SU-DHL-6 (cell line): ENCODE measurements around the gene OR6S1.
A peak's percentile ranks its signal among the peaks of the same experiment; 100 is the strongest.

Source experiments
- H2AFZ ChIP-seq: fragments of 200-600 bp; sonication (generic); 2 replicates; pipeline ENCODE4 v1.6.1; 2014; ENCODE audit warnings: low read depth, mild to moderate bottlenecking, moderate library complexity, mixed read lengths, antibody characterized with exemption, low read length; ENCODE audit not compliant: severe bottlenecking
- H3F3A ChIP-seq: fragments of 200-600 bp; shearing (Covaris generic); 2 replicates; pipeline ENCODE4 v1.6.0; 2016; ENCODE audit warnings: antibody characterized with exemption, mild to moderate bottlenecking; ENCODE audit not compliant: insufficient read depth
- H3K27ac ChIP-seq: fragments of 200-600 bp; sonication (generic); 2 replicates; pipeline ENCODE4 v1.5.1; 2016; ENCODE audit warnings: low read depth, mild to moderate bottlenecking, low read length, moderate library complexity, mixed read lengths
- H3K27me3 ChIP-seq: fragments of 200-600 bp; sonication (generic), shearing (Covaris generic); 2 replicates; pipeline ENCODE4 v1.6.0; 2014; ENCODE audit warnings: mild to moderate bottlenecking, low read length
- H3K36me3 ChIP-seq: fragments of 200-600 bp; sonication (generic); 2 replicates; pipeline ENCODE4 v1.6.1; 2014; ENCODE audit warnings: mild to moderate bottlenecking, low read length, mixed read lengths
- H3K4me2 ChIP-seq: fragments of 300-600, 200-600 bp; shearing (Covaris generic), sonication (generic); 2 replicates; pipeline ENCODE4 v1.6.0; 2014; ENCODE audit warnings: low read length, low read depth, mild to moderate bottlenecking; ENCODE audit not compliant: poor library complexity, severe bottlenecking
- H3K4me3 ChIP-seq: fragments of 200-600 bp; sonication (generic); 2 replicates; pipeline ENCODE4 v1.5.1; 2014; ENCODE audit warnings: antibody characterized with exemption, low read length, mild to moderate bottlenecking, mixed read lengths; ENCODE audit not compliant: insufficient read depth, poor library complexity, severe bottlenecking
- H3K79me2 ChIP-seq: fragments of 200-600 bp; sonication (generic); 2 replicates; pipeline ENCODE4 v1.6.1; 2014; ENCODE audit warnings: mild to moderate bottlenecking, low read length, moderate library complexity; ENCODE audit not compliant: insufficient read depth
- H3K9ac ChIP-seq: fragments of 200-600 bp; sonication (generic); 2 replicates; pipeline ENCODE4 v1.7.0; 2014; ENCODE audit warnings: mild to moderate bottlenecking, low read length
- H3K9me2 ChIP-seq: fragments of 200-600 bp; sonication (generic); replicated peaks from 2 replicates; pipeline ENCODE4 v1.6.1; 2014; ENCODE audit warnings: low read length; ENCODE audit not compliant: insufficient read depth
- H3K9me3 ChIP-seq: fragments of 200-600 bp; sonication (generic); 2 replicates; pipeline ENCODE4 v1.6.1; 2014; ENCODE audit warnings: low read length, mixed read lengths; ENCODE audit not compliant: insufficient read depth
- H4K20me1 ChIP-seq: fragments of 200-600 bp; sonication (generic); 2 replicates; pipeline ENCODE4 v1.6.1; 2014; ENCODE audit warnings: low read depth, mild to moderate bottlenecking, antibody characterized with exemption, low read length, moderate library complexity, mixed read lengths
- EZH2phosphoT487 ChIP-seq: fragments of 200-600 bp; sonication (generic), shearing (Covaris generic); conservative IDR thresholded peaks from 2 replicates; pipeline ENCODE4 v1.6.1; 2018; ENCODE audit warnings: mild to moderate bottlenecking, antibody characterized with exemption, low read length, moderate library complexity, mixed read lengths
- TF ChIP-seq, protein P1 (sequence below): fragments of 200-600 bp; sonication (generic); IDR thresholded peaks from one replicate; pipeline ENCODE4 v1.5.1; 2017; ENCODE audit warnings: antibody characterized with exemption, mild to moderate bottlenecking, low read length, moderate library complexity; ENCODE audit not compliant: insufficient read depth, poor library complexity, severe bottlenecking

Gene OR6S1, protein sequence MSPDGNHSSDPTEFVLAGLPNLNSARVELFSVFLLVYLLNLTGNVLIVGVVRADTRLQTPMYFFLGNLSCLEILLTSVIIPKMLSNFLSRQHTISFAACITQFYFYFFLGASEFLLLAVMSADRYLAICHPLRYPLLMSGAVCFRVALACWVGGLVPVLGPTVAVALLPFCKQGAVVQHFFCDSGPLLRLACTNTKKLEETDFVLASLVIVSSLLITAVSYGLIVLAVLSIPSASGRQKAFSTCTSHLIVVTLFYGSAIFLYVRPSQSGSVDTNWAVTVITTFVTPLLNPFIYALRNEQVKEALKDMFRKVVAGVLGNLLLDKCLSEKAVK

DNA sequence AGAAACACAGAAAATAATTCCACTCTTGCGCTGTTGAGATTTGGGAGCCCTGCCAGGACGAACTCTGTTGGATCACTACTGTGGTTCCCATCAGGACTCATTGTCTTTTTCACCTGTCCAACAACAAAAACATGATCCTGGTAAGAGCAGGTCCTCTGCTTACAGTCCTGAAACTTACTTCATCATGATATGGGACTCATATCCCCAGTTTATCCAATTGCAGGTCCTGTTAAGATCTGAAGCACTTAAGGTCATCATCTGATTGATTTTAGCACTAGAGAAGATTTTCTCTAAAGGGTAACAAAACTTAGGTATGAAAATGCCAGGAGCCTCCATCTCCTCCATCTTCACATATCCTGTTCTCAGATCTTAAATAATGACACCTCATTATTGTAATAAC lies at the start of gene OR6S1:
OR6S1 (minus strand) TSS at position 101 of the 400 bp plus-strand sequence; CDS start at position 101, 0 bp downstream.
- Histone ChIP-seq H3K79me2 (no peaks in the 10 kb centered on the region), H3K4me2 (no peak within 1 kb of the TSS), H3K9me2 (no peaks in the 10 kb centered on the region), H3K36me3 (no peaks in the 10 kb centered on the region), H3F3A (no peaks in the 10 kb centered on the region), H4K20me1 (no peaks in the 10 kb centered on the region), H3K27me3 (no peaks in the 10 kb centered on the region), H3K9ac (no peak within 1 kb of the TSS), H3K9me3 (no peaks in the 10 kb centered on the region), H3K27ac (no peak within 1 kb of the TSS), H3K4me3 (no peak within 1 kb of the TSS), H2AFZ (no peak within 1 kb of the TSS)
- TF ChIP-seq, protein P1, sequence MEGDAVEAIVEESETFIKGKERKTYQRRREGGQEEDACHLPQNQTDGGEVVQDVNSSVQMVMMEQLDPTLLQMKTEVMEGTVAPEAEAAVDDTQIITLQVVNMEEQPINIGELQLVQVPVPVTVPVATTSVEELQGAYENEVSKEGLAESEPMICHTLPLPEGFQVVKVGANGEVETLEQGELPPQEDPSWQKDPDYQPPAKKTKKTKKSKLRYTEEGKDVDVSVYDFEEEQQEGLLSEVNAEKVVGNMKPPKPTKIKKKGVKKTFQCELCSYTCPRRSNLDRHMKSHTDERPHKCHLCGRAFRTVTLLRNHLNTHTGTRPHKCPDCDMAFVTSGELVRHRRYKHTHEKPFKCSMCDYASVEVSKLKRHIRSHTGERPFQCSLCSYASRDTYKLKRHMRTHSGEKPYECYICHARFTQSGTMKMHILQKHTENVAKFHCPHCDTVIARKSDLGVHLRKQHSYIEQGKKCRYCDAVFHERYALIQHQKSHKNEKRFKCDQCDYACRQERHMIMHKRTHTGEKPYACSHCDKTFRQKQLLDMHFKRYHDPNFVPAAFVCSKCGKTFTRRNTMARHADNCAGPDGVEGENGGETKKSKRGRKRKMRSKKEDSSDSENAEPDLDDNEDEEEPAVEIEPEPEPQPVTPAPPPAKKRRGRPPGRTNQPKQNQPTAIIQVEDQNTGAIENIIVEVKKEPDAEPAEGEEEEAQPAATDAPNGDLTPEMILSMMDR = no peak
- no peak for TF ChIP-seq EZH2phosphoT487

DNA sequence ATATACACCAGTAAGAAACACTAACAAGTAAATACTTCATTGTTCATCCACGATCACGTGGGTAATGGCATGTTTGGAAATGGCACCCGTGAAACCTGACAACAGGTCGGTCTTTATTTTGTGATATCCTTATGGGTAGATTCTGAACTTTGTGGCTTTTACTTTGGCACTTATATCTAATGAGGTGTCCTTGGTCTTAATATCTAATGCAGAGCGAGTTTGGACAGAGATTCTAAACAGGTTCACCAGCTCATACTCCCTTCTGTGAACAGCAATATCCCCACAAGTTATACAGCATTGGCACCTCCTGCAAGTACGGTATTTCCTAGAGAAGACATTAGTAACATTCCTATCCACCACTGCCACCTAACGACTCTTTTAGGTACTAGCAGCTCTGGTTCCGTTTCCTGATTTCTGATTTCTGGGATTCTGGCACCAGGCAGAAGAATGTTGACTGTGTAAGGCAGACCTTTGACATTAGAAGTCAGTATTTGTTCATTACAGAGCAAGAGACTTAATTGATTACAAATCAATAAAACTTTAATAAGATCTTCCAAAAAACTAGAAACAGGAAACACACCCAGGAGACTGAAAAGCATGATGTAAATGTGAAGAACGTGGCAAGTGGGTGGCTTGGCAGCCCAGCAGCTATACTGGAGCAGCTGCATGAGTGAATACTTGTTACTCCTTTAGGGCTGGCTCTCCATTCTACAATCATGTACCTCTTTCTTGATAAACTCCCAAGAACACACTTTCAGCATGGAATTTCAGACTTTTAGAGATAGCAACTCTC lies 49.6 kb upstream of the OR6S1 start:
- Histone ChIP-seq H3K9me2 (no peaks in the 10 kb centered on the region), H3K27me3 (no peaks in the 10 kb centered on the region), H4K20me1 (no peaks in the 10 kb centered on the region), H3F3A (no peaks in the 10 kb centered on the region), H3K79me2 (no peaks in the 10 kb centered on the region), H3K4me2 (no peak overlapping the region), H3K9ac (no peak overlapping the region), H3K4me3 (no peak overlapping the region), H3K9me3 (no peaks in the 10 kb centered on the region), H2AFZ (no peak overlapping the region), H3K27ac (no peak overlapping the region), H3K36me3 (no peaks in the 10 kb centered on the region)
- TF ChIP-seq EZH2phosphoT487 = no peak
- TF ChIP-seq, protein P1 = peak; percentile 64

DNA sequence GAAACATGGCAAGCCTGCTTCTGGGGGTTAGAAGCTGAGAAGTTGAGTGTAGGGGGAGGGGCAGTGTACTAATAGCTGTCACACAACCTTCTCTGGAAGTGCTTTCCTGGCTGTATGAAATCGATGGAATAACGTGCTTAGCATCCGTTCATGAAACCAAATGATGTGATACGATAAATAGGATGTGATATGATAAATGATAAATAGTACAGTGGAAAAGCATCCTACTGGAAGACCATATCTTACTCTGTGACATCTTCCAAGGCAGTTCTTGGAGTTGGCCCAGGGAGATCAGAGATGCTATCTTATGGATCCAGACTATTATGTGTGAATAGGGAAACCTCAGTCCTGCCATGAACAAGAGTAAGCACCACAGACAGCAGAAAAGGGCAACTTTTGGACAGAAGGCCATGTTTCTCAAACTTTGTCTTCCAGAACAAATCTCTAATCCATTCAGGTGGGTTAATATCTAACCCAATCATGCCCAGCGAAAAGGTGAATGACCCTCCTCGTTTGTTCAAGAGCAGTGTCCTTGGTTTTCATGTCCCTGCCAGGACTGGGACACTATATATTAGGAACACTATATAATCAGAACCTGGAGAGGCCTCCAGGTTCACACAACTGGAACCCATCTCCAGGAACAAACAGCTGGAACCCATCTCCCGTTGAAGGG lies 46.8 kb upstream of the OR6S1 start, which contains the start of gene ANG:
ANG (plus strand) TSS at position 598 of the 673 bp plus-strand sequence. CDS start 4,801 bp downstream, outside the sequence.
- Histone ChIP-seq H4K20me1 (no peaks in the 10 kb centered on the region), H3K4me3 (no peak within 1 kb of the TSS), H3K27ac (no peak within 1 kb of the TSS), H3K36me3 (no peaks in the 10 kb centered on the region), H3K9ac (no peak within 1 kb of the TSS), H3K79me2 (no peaks in the 10 kb centered on the region), H3K9me3 (no peaks in the 10 kb centered on the region), H3K9me2 (no peaks in the 10 kb centered on the region), H3K27me3 (no peaks in the 10 kb centered on the region), H3F3A (peaks cover 8% of the 10 kb centered on the region), H3K4me2 (no peak within 1 kb of the TSS), H2AFZ (no peak within 1 kb of the TSS)
- TF ChIP-seq EZH2phosphoT487 = no peak
- TF ChIP-seq, protein P1 = no peak
